IMR-90 (cell line): ENCODE measurements around the gene DDX52. TPM values are rescaled to one million over a fixed set of nuclear protein-coding genes. Genes with fewer than 3 reads are reported as not detected.

Experiments
- ATAC-seq: fragments of 200-7000 bp; cut with Tn5 transposase; 2 replicates; pipeline ENCODE4 v1.9.1; 2020; ENCODE audit warnings: low read depth, mild to moderate bottlenecking, moderate library complexity
- BruUV-seq: library from RNA; stranded (reverse); fragments of 400-500 nt; replicated peaks from 2 replicates; lab custom pipeline; 2021; lab: Mats Ljungman, UMichigan
- CTCF ChIA-PET: fragments of 300-600 bp; formaldehyde crosslinking; extraction: SDS; loops from one replicate; lab custom pipeline; 2021; ENCODE audit warnings: antibody characterized with exemption; lab: Yijun Ruan, JAX
- POLR2A ChIA-PET: fragments of 300-600 bp; sonication (Branson Sonifier 250); formaldehyde crosslinking; loops from one replicate; lab custom pipeline; 2022; ENCODE audit warnings: antibody characterized with exemption; ENCODE audit not compliant: unreplicated experiment; lab: Charles Lee
- DNase-seq: peaks from one replicate; pipeline ENCODE4 v3.0.0; 2013
- H2AFZ ChIP-seq: replicated peaks from 2 replicates; pipeline ENCODE3; 2013; ENCODE audit warnings: low read length, mild to moderate bottlenecking; ENCODE audit not compliant: poor library complexity
- H2AK5ac ChIP-seq: 2 replicates; pipeline ENCODE4 v1.6.1; 2013; ENCODE audit warnings: low read depth, low read length, inconsistent platforms
- H2AK9ac ChIP-seq: replicated peaks from 2 replicates; pipeline ENCODE3; 2013; ENCODE audit warnings: mild to moderate bottlenecking, low read depth, low read length, moderate library complexity; ENCODE audit not compliant: poor library complexity
- H2BK120ac ChIP-seq: 2 replicates; pipeline ENCODE4 v1.6.1; 2013; ENCODE audit warnings: low read depth, low read length, inconsistent platforms
- H2BK15ac ChIP-seq: 3 replicates; pipeline ENCODE4 v1.6.1; 2013; ENCODE audit warnings: low read depth, low read length, inconsistent platforms
- H2BK20ac ChIP-seq: 2 replicates; pipeline ENCODE4 v1.6.1; 2013; ENCODE audit warnings: low read depth, mild to moderate bottlenecking, inconsistent platforms, low read length, moderate library complexity
- H2BK5ac ChIP-seq: 2 replicates; pipeline ENCODE4 v1.6.1; 2013; ENCODE audit warnings: mild to moderate bottlenecking, low read depth, low read length, inconsistent platforms; ENCODE audit not compliant: poor library complexity, severe bottlenecking
- H3K14ac ChIP-seq: replicated peaks from 2 replicates; pipeline ENCODE4 v1.6.1; 2013; ENCODE audit warnings: low read depth, low read length, inconsistent platforms
- H3K18ac ChIP-seq: 2 replicates; pipeline ENCODE4 v1.6.1; 2013; ENCODE audit warnings: low read depth, low read length, control low read depth
- H3K23ac ChIP-seq: 2 replicates; pipeline ENCODE4 v1.6.1; 2013; ENCODE audit warnings: low read depth, low read length, inconsistent platforms
- H3K27ac ChIP-seq: 2 replicates; pipeline ENCODE4 v1.5.1; 2013; ENCODE audit warnings: mild to moderate bottlenecking, control low read depth, low read length; ENCODE audit not compliant: insufficient read depth
- H3K27me3 ChIP-seq: 2 replicates; pipeline ENCODE4 v1.6.1; 2013; ENCODE audit warnings: low read length; ENCODE audit not compliant: control insufficient read depth, insufficient read depth
- H3K36me3 ChIP-seq: 2 replicates; pipeline ENCODE4 v1.6.1; 2013; ENCODE audit warnings: low read length, mixed read lengths; ENCODE audit not compliant: control insufficient read depth, insufficient read depth
- H3K4ac ChIP-seq: 2 replicates; pipeline ENCODE4 v1.6.1; 2013; ENCODE audit warnings: low read depth, low read length, inconsistent platforms
- H3K4me1 ChIP-seq: 2 replicates; pipeline ENCODE4 v1.6.1; 2013; ENCODE audit warnings: low read length, mixed read lengths; ENCODE audit not compliant: control insufficient read depth, insufficient read depth
- H3K4me2 ChIP-seq: 2 replicates; pipeline ENCODE4 v1.6.1; 2013; ENCODE audit warnings: low read depth, mild to moderate bottlenecking, control low read depth, low read length, moderate library complexity
- H3K4me3 ChIP-seq: 2 replicates; pipeline ENCODE4 v1.5.1; 2013; ENCODE audit warnings: low read depth, mild to moderate bottlenecking, control low read depth, low read length, moderate library complexity; ENCODE audit not compliant: insufficient read depth
- H3K56ac ChIP-seq: 2 replicates; pipeline ENCODE4 v1.6.1; 2013; ENCODE audit warnings: low read length, inconsistent platforms; ENCODE audit not compliant: insufficient read depth; ENCODE audit errors: extremely low read depth
- H3K79me1 ChIP-seq, 2 experiments: 2 replicates each; pipeline ENCODE4 v1.6.1; 2013; ENCODE audit warnings: low read length in 2 of 2, inconsistent platforms in 1 of 2, low read depth in 1 of 2
- H3K9ac ChIP-seq: 2 replicates; pipeline ENCODE4 v1.6.1; 2013; ENCODE audit warnings: low read depth, low read length, control low read depth
- H3K9me1 ChIP-seq: 2 replicates; pipeline ENCODE4 v1.6.1; 2013; ENCODE audit warnings: low read length, inconsistent platforms; ENCODE audit not compliant: insufficient read depth
- H3K9me3 ChIP-seq: 2 replicates; pipeline ENCODE4 v1.6.1; 2013; ENCODE audit warnings: low read length; ENCODE audit not compliant: control insufficient read depth, insufficient read depth
- H4K20me1 ChIP-seq: 2 replicates; pipeline ENCODE4 v1.6.1; 2013; ENCODE audit warnings: low read length, inconsistent platforms; ENCODE audit not compliant: insufficient read depth
- H4K5ac ChIP-seq: 2 replicates; pipeline ENCODE4 v1.6.1; 2013; ENCODE audit warnings: mild to moderate bottlenecking, low read depth, low read length, control low read depth
- H4K8ac ChIP-seq, 2 experiments: 2 replicates each; pipeline ENCODE4 v1.6.1; 2013; ENCODE audit warnings: low read depth in 2 of 2, low read length in 2 of 2, control low read depth in 1 of 2, inconsistent platforms in 1 of 2
- H4K91ac ChIP-seq: 2 replicates; pipeline ENCODE4 v1.6.1; 2013; ENCODE audit warnings: low read depth, low read length, inconsistent platforms; ENCODE audit not compliant: insufficient read depth
- BHLHE40 ChIP-seq: fragments of 150-350 bp; IDR thresholded peaks from 2 replicates; pipeline ENCODE4 v1.6.1; 2016; ENCODE audit warnings: mild to moderate bottlenecking, low read depth, low read length
- CEBPB ChIP-seq: IDR thresholded peaks from 2 replicates; pipeline ENCODE4 v1.6.1; 2012; ENCODE audit warnings: low read depth, low read length, improper control_type of control experiment
- ELK1 ChIP-seq: fragments of 150-350 bp; IDR thresholded peaks from 2 replicates; pipeline ENCODE4 v1.6.1; 2016; ENCODE audit warnings: low read depth, mild to moderate bottlenecking, low read length, moderate library complexity, borderline replicate concordance
- FOS ChIP-seq: fragments of 150-350 bp; IDR thresholded peaks from 2 replicates; pipeline ENCODE4 v1.6.1; 2016; ENCODE audit warnings: low read depth, low read length
- NFE2L2 ChIP-seq: fragments of 150-350 bp; IDR thresholded peaks from 2 replicates; pipeline ENCODE4 v1.6.1; 2016; ENCODE audit warnings: low read depth, mild to moderate bottlenecking, low read length
- RCOR1 ChIP-seq: IDR thresholded peaks from 2 replicates; pipeline ENCODE4 v1.6.1; 2012; ENCODE audit warnings: mild to moderate bottlenecking, low read length, improper control_type of control experiment; ENCODE audit not compliant: insufficient replicate concordance
- SMC3 ChIP-seq: fragments of 150-350 bp; IDR thresholded peaks from 2 replicates; pipeline ENCODE4 v1.6.1; 2016; ENCODE audit warnings: low read depth, mild to moderate bottlenecking, antibody characterized with exemption, low read length, moderate library complexity
- USF2 ChIP-seq: fragments of 150-350 bp; IDR thresholded peaks from 2 replicates; pipeline ENCODE4 v1.6.1; 2017; ENCODE audit warnings: mild to moderate bottlenecking, antibody characterized with exemption, low read length, low read depth
- WGBS, 2 experiments: methylation state at CpG; one replicate each; pipeline versions ENCODE4 v1.1.5 to v1.1.7; 2013; ENCODE audit warnings: missing lambda C conversion rate in 2 of 2; ENCODE audit not compliant: insufficient read length in 1 of 2; ENCODE audit errors: extremely low coverage in 2 of 2; 5-methylcytosine and 5-hydroxymethylcytosine counted together
- dilution Hi-C: fragments of 300-500 bp; cut with HindIII; formaldehyde crosslinking; loops from one replicate; pipeline ENCODE4 v1.14.3; 2018; ENCODE audit warnings: low sequenced_read_pairs; ENCODE audit not compliant: unreplicated experiment
- in situ Hi-C: fragments of 300-500 bp; cut with MboI; formaldehyde crosslinking; loops from 3 replicates; pipeline ENCODE4 v1.14.3; 2019; ENCODE audit warnings: low sequenced_read_pairs, inconsistent platforms, mixed read lengths
- intact Hi-C: fragments of 100-400 bp; cut with micrococcal nuclease; formaldehyde crosslinking; loops from 2 replicates; pipeline ENCODE4 v1.10.0; 2022
- polyA plus RNA-seq, 3 experiments: library from polyadenylated mRNA; depleted of rRNA; stranded (reverse); fragments of >200 nt; gene quantifications; 2 replicates each; pipeline ENCODE4 v1.2.3, GENCODE V29; 2012; ENCODE audit warnings: low replicate concordance in 1 of 3
- total RNA-seq: library from RNA; depleted of rRNA; stranded (reverse); fragments of >200 nt; gene quantifications from 2 replicates; pipeline ENCODE4 v1.2.3, GENCODE V29; 2012

The DDX52 gene
- total and polyA plus RNA-seq, 2 of the 4 experiments (the other 2 are of a cell fraction): 12.5 to 26.7 TPM

GRCh38 chr17:37677021-37677420, 33.8 kb upstream of the DDX52 start:
- no peak overlapping the region for H2AFZ ChIP-seq
- H3K56ac ChIP-seq: no peak overlapping the region
- no peak overlapping the region for H3K4me2 ChIP-seq
- POLR2A ChIA-PET: no interaction called here
- no peak for DNase-seq
- in situ Hi-C loops: no loop called here
- BruUV-seq: no TSS peak
- no peak overlapping the region for H2AK5ac ChIP-seq
- no peak overlapping the region for H3K4me3 ChIP-seq
- no peaks in the 10 kb centered on the region for H3K79me1 ChIP-seq
- no CpG with 5 or more reads among the region's 1 CpG for WGBS, 2 experiments
- no peak for ATAC-seq
- no peak overlapping the region; the same call in 1 of the 2 replicates for H2BK20ac ChIP-seq
- TF ChIP-seq USF2: no peak
- TF ChIP-seq SMC3: no peak
- TF ChIP-seq NFE2L2: no peak
- no peak for TF ChIP-seq CEBPB
- TF ChIP-seq RCOR1: no peak
- no peak for TF ChIP-seq FOS
- no peak for TF ChIP-seq ELK1
- TF ChIP-seq BHLHE40: no peak
- no peak overlapping the region for H2BK5ac ChIP-seq
- H3K9ac ChIP-seq: no peak overlapping the region
- dilution Hi-C loops: no loop called here
- H4K8ac ChIP-seq: no peak overlapping the region
- H4K91ac ChIP-seq: no peak overlapping the region
- CTCF ChIA-PET: no interaction called here
- H3K9me1 ChIP-seq: peaks cover 19% of the 10 kb centered on the region
- H3K4me1 ChIP-seq: peaks cover 8% of the 10 kb centered on the region
- no peak overlapping the region for H3K14ac ChIP-seq
- no peak overlapping the region for H3K18ac ChIP-seq
- H3K36me3 ChIP-seq: no peaks in the 10 kb centered on the region
- H3K27ac ChIP-seq: no peak overlapping the region
- H3K23ac ChIP-seq: no peak overlapping the region
- intact Hi-C loops: no loop called here
- no peaks in the 10 kb centered on the region for H4K20me1 ChIP-seq
- H2BK15ac ChIP-seq: no peak overlapping the region
- no peaks in the 10 kb centered on the region for H3K27me3 ChIP-seq
- no peak overlapping the region for H3K4ac ChIP-seq
- no peak overlapping the region for H2AK9ac ChIP-seq
- H3K9me3 ChIP-seq: 0 out of 2 replicates have a peak, but pooled peaks cover 1% of the 10 kb centered on the region
- no peak overlapping the region for H4K5ac ChIP-seq
- H2BK120ac ChIP-seq: no peak overlapping the region
